ENCODE data around the gene ZNF362. TPM values are rescaled to one million over a fixed set of nuclear protein-coding genes. Genes with fewer than 3 reads are reported as not detected.

ZNF362 gene
- total RNA-seq, 2 donors from 2014 or later: 27.4 to 41.5 TPM

DNA sequence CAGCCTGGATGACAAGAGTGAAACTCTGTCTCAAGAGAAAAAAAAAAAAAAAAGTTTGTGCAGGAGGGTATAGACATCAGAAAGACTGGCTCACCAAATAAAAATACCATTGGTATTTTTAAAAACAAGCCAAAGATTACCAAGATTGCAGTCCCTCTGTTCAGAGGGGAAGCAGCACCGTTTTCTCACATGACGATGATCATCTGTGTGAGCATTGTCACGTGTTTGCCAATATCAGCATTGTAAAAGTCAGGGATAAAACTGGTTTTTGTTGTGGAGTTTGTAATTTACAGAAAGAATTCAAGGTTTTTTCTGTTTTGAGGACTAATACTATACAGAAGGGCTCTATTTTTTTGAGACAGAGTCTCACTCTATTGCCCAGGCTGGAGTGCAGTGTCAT, 26.5 kb downstream of the ZNF362 start:
- no peaks in the 10 kb centered on the region for H3K27me3 Mint-ChIP-seq (ENCODE audit: insufficient read depth)
- H3K4me3 Mint-ChIP-seq: no peak overlapping the region

GRCh38 chr1:33284049-33284448, 27.8 kb downstream of the ZNF362 start:
- Histone ChIP-seq H3K27me3 (ENCODE audit: control insufficient read depth, insufficient read depth, low read length, poor library complexity, severe bottlenecking) (no peaks in the 10 kb centered on the region), H3K9me3 (ENCODE audit: control insufficient read depth, low read length) (no peaks in the 10 kb centered on the region), H3K4me3 (ENCODE audit: low read length) (no peak overlapping the region), H3K9ac (ENCODE audit: extremely low read depth, low read length, poor library complexity, severe bottlenecking) (no peak overlapping the region), H3K36me3 (ENCODE audit: control insufficient read depth, insufficient read depth, low read length) (peaks cover 62% of the 10 kb centered on the region), H3K4me1 (ENCODE audit: control insufficient read depth, insufficient read depth, low read length) (no peaks in the 10 kb centered on the region), H3K27ac (ENCODE audit: low read depth, low read length) (no peak overlapping the region)
- Mint-ChIP-seq H3K27ac (no peak overlapping the region), H3K27me3 (ENCODE audit: insufficient read depth) (no peaks in the 10 kb centered on the region), H3K9me3 (peaks cover under 1% of the 10 kb centered on the region), H3K4me1 (peaks cover 9% of the 10 kb centered on the region), H3K36me3 (ENCODE audit: low read depth) (peaks cover 60% of the 10 kb centered on the region), H3K4me3 (no peak overlapping the region)
- DNase-seq: no peak
- no peak for TF ChIP-seq CTCF (conservative IDR thresholded peaks at IDR 0.05)
- WGBS, 2 experiments (ENCODE audit: insufficient coverage in 1 of 2, insufficient read length in 1 of 2): 96 to 100% methylated on average over 6 of the region's 6 CpGs

More for the DNA sequence above, 26.5 kb downstream of the ZNF362 start:
- Mint-ChIP-seq H3K36me3 (ENCODE audit: low read depth) (peaks cover 58% of the 10 kb centered on the region), H3K27ac (no peak overlapping the region), H3K4me1 (peaks cover 9% of the 10 kb centered on the region), H3K9me3 (no peaks in the 10 kb centered on the region)
- H3K4me3 ChIP-seq (ENCODE audit: low read length): no peak overlapping the region
- no peaks in the 10 kb centered on the region for H3K4me1 ChIP-seq (ENCODE audit: control insufficient read depth, insufficient read depth, low read length)
- no peaks in the 10 kb centered on the region for H3K27me3 ChIP-seq (ENCODE audit: control insufficient read depth, insufficient read depth, low read length, poor library complexity, severe bottlenecking)
- WGBS, 2 experiments (ENCODE audit: insufficient coverage in 1 of 2, insufficient read length in 1 of 2): 97 to 100% methylated on average over 3 of the region's 3 CpGs
- H3K27ac ChIP-seq (ENCODE audit: low read depth, low read length): no peak overlapping the region
- DNase-seq: no peak
- no peak for TF ChIP-seq CTCF (conservative IDR thresholded peaks at IDR 0.05)
- no peaks in the 10 kb centered on the region for H3K9me3 ChIP-seq (ENCODE audit: control insufficient read depth, low read length)
- H3K36me3 ChIP-seq (ENCODE audit: control insufficient read depth, insufficient read depth, low read length): peaks cover 63% of the 10 kb centered on the region
- no peak overlapping the region for H3K9ac ChIP-seq (ENCODE audit: extremely low read depth, low read length, poor library complexity, severe bottlenecking)

GRCh38 chr1:33286451-33287185, 30.3 kb downstream of the ZNF362 start:
- no peak overlapping the region for H3K4me3 ChIP-seq (ENCODE audit: low read length)
- no peak overlapping the region for H3K9ac ChIP-seq (ENCODE audit: extremely low read depth, low read length, poor library complexity, severe bottlenecking)
- H3K27ac ChIP-seq (ENCODE audit: low read depth, low read length): no peak overlapping the region
- Mint-ChIP-seq H3K27ac (no peak overlapping the region), H3K9me3 (peaks cover 7% of the 10 kb centered on the region), H3K27me3 (ENCODE audit: insufficient read depth) (no peaks in the 10 kb centered on the region), H3K36me3 (ENCODE audit: low read depth) (peaks cover 56% of the 10 kb centered on the region), H3K4me3 (no peak overlapping the region), H3K4me1 (peaks cover 9% of the 10 kb centered on the region)
- H3K27me3 ChIP-seq (ENCODE audit: control insufficient read depth, insufficient read depth, low read length, poor library complexity, severe bottlenecking): no peaks in the 10 kb centered on the region
- H3K9me3 ChIP-seq (ENCODE audit: control insufficient read depth, low read length): no peaks in the 10 kb centered on the region
- TF ChIP-seq CTCF (conservative IDR thresholded peaks at IDR 0.05): no peak
- no peak for DNase-seq
- peaks cover 49% of the 10 kb centered on the region for H3K36me3 ChIP-seq (ENCODE audit: control insufficient read depth, insufficient read depth, low read length)
- H3K4me1 ChIP-seq (ENCODE audit: control insufficient read depth, insufficient read depth, low read length): no peaks in the 10 kb centered on the region
- WGBS, 2 experiments (ENCODE audit: insufficient coverage in 1 of 2, insufficient read length in 1 of 2): 93 to 94% methylated on average over 5 to 8 of the region's 8 CpGs
